Memory B cell (primary cell): ENCODE data around the gene GJC2.
"Not testable (repeated sequence)": the region's sequence is repeated elsewhere in the genome, so short reads cannot be mapped to it uniquely, and the experiment has no call there.

Experiments used
- ATAC-seq: fragments of 150-1000 bp; cut with Tn5 transposase; 2 replicates; pipeline ENCODE4 v1.10.0; 2021; ENCODE audit warnings: low read depth, mild to moderate bottlenecking, moderate library complexity
- DNase-seq, 2 donors: peaks; one replicate each; pipeline ENCODE4 v3.0.0; 2022; ENCODE audit warnings: low spot score in 2 of 2
- H3K27ac Mint-ChIP-seq: one replicate; pipeline ENCODE4 v1.8.0; 2022; ENCODE audit warnings: mild to moderate bottlenecking, moderate library complexity, mixed read lengths
- H3K27me3 Mint-ChIP-seq: one replicate; pipeline ENCODE4 v1.8.0; 2022; ENCODE audit warnings: mixed read lengths
- H3K36me3 Mint-ChIP-seq: one replicate; pipeline ENCODE4 v1.8.0; 2022; ENCODE audit warnings: mild to moderate bottlenecking, mixed read lengths
- H3K4me1 Mint-ChIP-seq: one replicate; pipeline ENCODE4 v1.8.0; 2022; ENCODE audit warnings: mixed read lengths
- H3K4me3 Mint-ChIP-seq: one replicate; pipeline ENCODE4 v1.8.0; 2022; ENCODE audit warnings: mild to moderate bottlenecking, moderate library complexity, mixed read lengths
- H3K9me3 Mint-ChIP-seq: one replicate; pipeline ENCODE4 v1.8.0; 2022; ENCODE audit warnings: mixed read lengths

GJC2 gene

GRCh38 chr1:228109073-228109961 lies 40.4 kb upstream of the GJC2 start, which contains the start of gene MRPL55:
MRPL55 (minus strand) TSS chr1:228109299; CDS start chr1:228108260, 1,039 bp downstream.
- H3K36me3 Mint-ChIP-seq: peaks cover 6% of the 10 kb centered on the region
- H3K27ac Mint-ChIP-seq: peak within 1 kb of the TSS; percentile 99

GRCh38 chr1:228109962-228110488 lies 39.7 kb upstream of the GJC2 start:
- peak overlapping the region; percentile 96 for H3K4me3 Mint-ChIP-seq
- no peaks in the 10 kb centered on the region for H3K9me3 Mint-ChIP-seq
- ATAC-seq (no peak), DNase-seq (no peak)
- H3K4me1 Mint-ChIP-seq: peaks cover 18% of the 10 kb centered on the region
- H3K27me3 Mint-ChIP-seq: no peaks in the 10 kb centered on the region
- peaks cover 5% of the 10 kb centered on the region for H3K36me3 Mint-ChIP-seq
- peak overlapping the region; percentile 99 for H3K27ac Mint-ChIP-seq

More at GRCh38 chr1:228109073-228109961, 40.4 kb upstream of the GJC2 start, which contains the start of gene MRPL55:
- ATAC-seq (peak; percentile 96), DNase-seq (peak; percentile 99 to 100)
- H3K27me3 Mint-ChIP-seq: no peaks in the 10 kb centered on the region
- H3K4me1 Mint-ChIP-seq: peaks cover 20% of the 10 kb centered on the region
- H3K4me3 Mint-ChIP-seq: peak within 1 kb of the TSS; percentile 96
- no peaks in the 10 kb centered on the region for H3K9me3 Mint-ChIP-seq

GRCh38 chr1:228110556-228110955 lies 39.2 kb upstream of the GJC2 start:
- H3K36me3 Mint-ChIP-seq: peaks cover 4% of the 10 kb centered on the region
- no peak overlapping the region for H3K4me3 Mint-ChIP-seq
- no peaks in the 10 kb centered on the region for H3K9me3 Mint-ChIP-seq
- peaks cover 18% of the 10 kb centered on the region for H3K4me1 Mint-ChIP-seq
- no peak for ATAC-seq
- DNase-seq: no peak
- H3K27me3 Mint-ChIP-seq: no peaks in the 10 kb centered on the region
- no peak overlapping the region for H3K27ac Mint-ChIP-seq

GRCh38 chr1:228111315-228111714 lies 38.4 kb upstream of the GJC2 start:
- not testable (repeated sequence) for H3K27me3 Mint-ChIP-seq, H3K9me3 Mint-ChIP-seq, ATAC-seq, DNase-seq, H3K4me3 Mint-ChIP-seq, H3K27ac Mint-ChIP-seq, H3K36me3 Mint-ChIP-seq
- H3K4me1 Mint-ChIP-seq: peaks cover 18% of the 10 kb centered on the region

GRCh38 chr1:228112167-228112566 lies 37.6 kb upstream of the GJC2 start:
- H3K27me3 Mint-ChIP-seq: no peaks in the 10 kb centered on the region
- H3K4me3 Mint-ChIP-seq: no peak overlapping the region
- H3K27ac Mint-ChIP-seq: no peak overlapping the region
- no peaks in the 10 kb centered on the region for H3K9me3 Mint-ChIP-seq
- no peaks in the 10 kb centered on the region for H3K36me3 Mint-ChIP-seq
- ATAC-seq (no peak), DNase-seq (no peak)
- H3K4me1 Mint-ChIP-seq: peaks cover 18% of the 10 kb centered on the region

GRCh38 chr1:228112617-228113016 lies 37.1 kb upstream of the GJC2 start:
- H3K9me3 Mint-ChIP-seq: no peaks in the 10 kb centered on the region
- no peaks in the 10 kb centered on the region for H3K36me3 Mint-ChIP-seq
- ATAC-seq (no peak), DNase-seq (no peak)
- H3K27ac Mint-ChIP-seq: no peak overlapping the region
- no peak overlapping the region for H3K4me3 Mint-ChIP-seq
- H3K4me1 Mint-ChIP-seq: peaks cover 18% of the 10 kb centered on the region
- no peaks in the 10 kb centered on the region for H3K27me3 Mint-ChIP-seq

- H3K4me1 Mint-ChIP-seq: peaks cover 5% of the 10 kb centered on the region
- H3K9me3 Mint-ChIP-seq: peaks cover 3% of the 10 kb centered on the region
- H3K36me3 Mint-ChIP-seq: peaks cover 3% of the 10 kb centered on the region
- ATAC-seq (no peak), DNase-seq (no peak)
- no peak overlapping the region for H3K4me3 Mint-ChIP-seq
- no peaks in the 10 kb centered on the region for H3K27me3 Mint-ChIP-seq
- H3K27ac Mint-ChIP-seq: no peak overlapping the region
Observed at GRCh38 chr1:228114827-228115226, 34.9 kb upstream of the GJC2 start.

- Mint-ChIP-seq H3K36me3 (peaks cover 3% of the 10 kb centered on the region), H3K27ac (no peak overlapping the region), H3K4me3 (no peak overlapping the region), H3K27me3 (no peaks in the 10 kb centered on the region), H3K9me3 (peaks cover 3% of the 10 kb centered on the region), H3K4me1 (peaks cover 3% of the 10 kb centered on the region)
- ATAC-seq (no peak), DNase-seq (no peak)
Observed at GRCh38 chr1:228117335-228117734, 32.4 kb upstream of the GJC2 start.

GRCh38 chr1:228118040-228118439 lies 31.7 kb upstream of the GJC2 start:
- Mint-ChIP-seq H3K36me3 (peaks cover 3% of the 10 kb centered on the region), H3K4me3 (no peak overlapping the region), H3K4me1 (peaks cover 3% of the 10 kb centered on the region), H3K9me3 (peaks cover 3% of the 10 kb centered on the region), H3K27me3 (no peaks in the 10 kb centered on the region), H3K27ac (no peak overlapping the region)
- DNase-seq (no peak), ATAC-seq (no peak)

- peaks cover 3% of the 10 kb centered on the region for H3K9me3 Mint-ChIP-seq
Observed at GRCh38 chr1:228120351-228120750, 29.4 kb upstream of the GJC2 start.

GRCh38 chr1:228120857-228121489 lies 28.8 kb upstream of the GJC2 start:
- H3K4me1 Mint-ChIP-seq: peaks cover 8% of the 10 kb centered on the region
- H3K36me3 Mint-ChIP-seq: peaks cover 3% of the 10 kb centered on the region
- ATAC-seq (peak; percentile 83), DNase-seq (no peak)
- no peaks in the 10 kb centered on the region for H3K27me3 Mint-ChIP-seq
- H3K4me3 Mint-ChIP-seq: no peak overlapping the region
- H3K27ac Mint-ChIP-seq: no peak overlapping the region
- peaks cover 3% of the 10 kb centered on the region for H3K9me3 Mint-ChIP-seq

More at GRCh38 chr1:228120351-228120750, 29.4 kb upstream of the GJC2 start:
- Mint-ChIP-seq H3K27me3 (no peaks in the 10 kb centered on the region), H3K4me3 (no peak overlapping the region), H3K4me1 (peaks cover 7% of the 10 kb centered on the region), H3K36me3 (peaks cover 3% of the 10 kb centered on the region), H3K27ac (no peak overlapping the region)
- no peak for DNase-seq
- ATAC-seq: no peak

- peaks cover 2% of the 10 kb centered on the region for H3K9me3 Mint-ChIP-seq
- H3K27me3 Mint-ChIP-seq: no peaks in the 10 kb centered on the region
- peaks cover 8% of the 10 kb centered on the region for H3K4me1 Mint-ChIP-seq
- no peak overlapping the region for H3K27ac Mint-ChIP-seq
- no peak overlapping the region for H3K4me3 Mint-ChIP-seq
- H3K36me3 Mint-ChIP-seq: peaks cover 2% of the 10 kb centered on the region
- DNase-seq (no peak), ATAC-seq (no peak)
Observed at GRCh38 chr1:228122921-228123441, 26.7 kb upstream of the GJC2 start.

GRCh38 chr1:228123505-228123904 lies 26.2 kb upstream of the GJC2 start:
- DNase-seq (no peak), ATAC-seq (no peak)
- H3K4me1 Mint-ChIP-seq: peaks cover 8% of the 10 kb centered on the region
- no peaks in the 10 kb centered on the region for H3K9me3 Mint-ChIP-seq
- no peaks in the 10 kb centered on the region for H3K36me3 Mint-ChIP-seq
- H3K27me3 Mint-ChIP-seq: no peaks in the 10 kb centered on the region
- H3K27ac Mint-ChIP-seq: no peak overlapping the region
- no peak overlapping the region for H3K4me3 Mint-ChIP-seq

GRCh38 chr1:228125185-228125584 lies 24.5 kb upstream of the GJC2 start:
- Mint-ChIP-seq H3K27me3 (no peaks in the 10 kb centered on the region), H3K9me3 (no peaks in the 10 kb centered on the region), H3K4me3 (no peak overlapping the region), H3K4me1 (peaks cover 8% of the 10 kb centered on the region), H3K36me3 (no peaks in the 10 kb centered on the region), H3K27ac (no peak overlapping the region)
- ATAC-seq (no peak), DNase-seq (no peak)
